Liver (tissue), 9 donors: Measurements from ENCODE around the gene HCN2. TPM values are rescaled to one million over a fixed set of nuclear protein-coding genes. Genes with fewer than 3 reads are reported as not detected.

Experiments
- DNase-seq: peaks from one replicate; pipeline ENCODE4 v3.0.0-alpha.2; 2017; ENCODE audit warnings: low spot score
- H3K27ac ChIP-seq, 2 donors: one replicate each; pipeline ENCODE4 v1.7.0; 2013; ENCODE audit warnings: inconsistent platforms in 2 of 2, low read length in 2 of 2, control low read depth in 1 of 2, low read depth in 1 of 2, mild to moderate bottlenecking in 1 of 2
- H3K27me3 ChIP-seq, 4 donors: one replicate each; pipeline versions ENCODE4 v1.6.1 to v1.7.0; 2013; ENCODE audit warnings: low read length in 3 of 4, inconsistent platforms in 1 of 4, mild to moderate bottlenecking in 1 of 4, moderate library complexity in 1 of 4; ENCODE audit not compliant: control insufficient read depth in 4 of 4, insufficient read depth in 4 of 4
- H3K36me3 ChIP-seq, 4 donors: one replicate each; pipeline versions ENCODE4 v1.6.1 to v1.7.0; 2013; ENCODE audit warnings: low read length in 3 of 4, mild to moderate bottlenecking in 3 of 4, low read depth in 1 of 4, moderate library complexity in 1 of 4; ENCODE audit not compliant: control insufficient read depth in 4 of 4, insufficient read depth in 3 of 4
- H3K4me1 ChIP-seq, 4 donors: one replicate each; pipeline versions ENCODE4 v1.6.1 to v1.7.0; 2013; ENCODE audit warnings: low read length in 3 of 4, mild to moderate bottlenecking in 3 of 4, moderate library complexity in 1 of 4; ENCODE audit not compliant: control insufficient read depth in 4 of 4, insufficient read depth in 4 of 4
- H3K4me3 ChIP-seq, 3 donors: one replicate each; pipeline versions ENCODE4 v1.6.1 to v1.7.0; 2013; ENCODE audit warnings: low read length in 3 of 3, control low read depth in 1 of 3, low read depth in 1 of 3, mild to moderate bottlenecking in 1 of 3
- H3K9ac ChIP-seq, 2 donors: one replicate each; pipeline ENCODE4 v1.7.0; 2013; ENCODE audit warnings: low read length in 2 of 2, mild to moderate bottlenecking in 2 of 2, moderate library complexity in 2 of 2, control low read depth in 1 of 2, low read depth in 1 of 2
- H3K9me3 ChIP-seq, 4 donors: one replicate each; pipeline versions ENCODE4 v1.6.1 to v1.7.0; 2013; ENCODE audit warnings: low read length in 3 of 4; ENCODE audit not compliant: control insufficient read depth in 4 of 4
- EGR1 ChIP-seq, 2 donors: IDR thresholded peaks; 2 replicates each; pipeline ENCODE4 v1.6.1; 2016 to 2018; ENCODE audit warnings: antibody characterized with exemption in 2 of 2, low read depth in 2 of 2
- FOXA1 ChIP-seq: IDR thresholded peaks from 2 replicates; pipeline ENCODE4 v1.6.1; 2016; ENCODE audit warnings: antibody characterized with exemption
- GABPA ChIP-seq, 2 donors: IDR thresholded peaks in 1 of 2; conservative IDR thresholded peaks in 1 of 2; 2 replicates each; pipeline ENCODE4 v1.6.1; 2016; ENCODE audit warnings: antibody characterized with exemption in 2 of 2, mild to moderate bottlenecking in 1 of 2, moderate library complexity in 1 of 2
- HNF4G ChIP-seq: IDR thresholded peaks from 2 replicates; pipeline ENCODE4 v1.6.1; 2016; ENCODE audit warnings: antibody characterized with exemption
- JUND ChIP-seq, 2 donors: IDR thresholded peaks; 2 replicates each; pipeline ENCODE4 v1.6.1; 2016; ENCODE audit warnings: antibody characterized with exemption in 2 of 2
- NR2F2 ChIP-seq: IDR thresholded peaks from 2 replicates; pipeline ENCODE4 v1.6.1; 2016; ENCODE audit warnings: antibody characterized with exemption
- RAD21 ChIP-seq, 2 donors: IDR thresholded peaks; 2 replicates each; pipeline ENCODE4 v1.6.1; 2016; ENCODE audit warnings: antibody characterized with exemption in 2 of 2, mild to moderate bottlenecking in 2 of 2
- RXRA ChIP-seq, 2 donors: IDR thresholded peaks; 2 replicates each; pipeline ENCODE4 v1.6.1; 2017 to 2018; ENCODE audit warnings: antibody characterized with exemption in 2 of 2, mild to moderate bottlenecking in 1 of 2
- SP1 ChIP-seq: IDR thresholded peaks from 2 replicates; pipeline ENCODE4 v1.6.1; 2018; ENCODE audit warnings: antibody characterized with exemption, mild to moderate bottlenecking
- TAF1 ChIP-seq: conservative IDR thresholded peaks from 2 replicates; pipeline ENCODE4 v1.6.1; 2016; ENCODE audit warnings: antibody characterized with exemption, mild to moderate bottlenecking
- WGBS: extraction: QIAGEN DNeasy Blood & Tissue Kit; methylation state at CpG from one replicate; pipeline ENCODE4 v1.1.7; 2013; 5-methylcytosine and 5-hydroxymethylcytosine counted together
- polyA plus RNA-seq, 2 donors: library from polyadenylated mRNA; stranded (reverse) in 1 of 2; unstranded in 1 of 2; fragments of 200-250 nt in 1 of 2; fragments of >200 nt in 1 of 2; fragmentation: Nextera tagmentation in 1 of 2; extraction: Ambion mirVana in 1 of 2; gene quantifications; one replicate each; pipeline versions ENCODE4 v1.2.1 to v1.2.3, GENCODE V29; 2013 to 2015
- total RNA-seq, 2 donors: library from RNA; depleted of rRNA; stranded (reverse); fragments of >200 nt; gene quantifications; one replicate each; pipeline ENCODE4 v1.2.3, GENCODE V29; 2014
- TF ChIP-seq, protein P1 (sequence below): IDR thresholded peaks from 2 replicates; pipeline ENCODE4 v1.6.1; 2016; ENCODE audit warnings: antibody characterized with exemption
- TF ChIP-seq, protein P2 (sequence below): IDR thresholded peaks from 2 replicates; pipeline ENCODE4 v1.6.1; 2016; ENCODE audit warnings: antibody characterized with exemption
- TF ChIP-seq, protein P3 (sequence below): IDR thresholded peaks from 2 replicates; pipeline ENCODE4 v1.6.1; 2016; ENCODE audit warnings: antibody characterized with exemption
- TF ChIP-seq, protein P4 (sequence below): IDR thresholded peaks from 2 replicates; pipeline ENCODE4 v1.6.1; 2016; ENCODE audit warnings: antibody characterized with exemption, mild to moderate bottlenecking
- TF ChIP-seq, protein P5 (sequence below): fragments of 150-350 bp; IDR thresholded peaks from 2 replicates; pipeline ENCODE4 v1.5.1; 2017; ENCODE audit warnings: improper control_type of control experiment, low read depth, low read length; ENCODE audit not compliant: missing input control
- donor health status: healthy.
- donor health status: healthy.
- donor health status: healthy.
- donor health status: healthy.
- donor health status: healthy.

The HCN2 gene
- total and polyA plus RNA-seq, 4 donors = 0.05 to 0.17 (median 0.13) TPM; not detected in 1

DNA sequence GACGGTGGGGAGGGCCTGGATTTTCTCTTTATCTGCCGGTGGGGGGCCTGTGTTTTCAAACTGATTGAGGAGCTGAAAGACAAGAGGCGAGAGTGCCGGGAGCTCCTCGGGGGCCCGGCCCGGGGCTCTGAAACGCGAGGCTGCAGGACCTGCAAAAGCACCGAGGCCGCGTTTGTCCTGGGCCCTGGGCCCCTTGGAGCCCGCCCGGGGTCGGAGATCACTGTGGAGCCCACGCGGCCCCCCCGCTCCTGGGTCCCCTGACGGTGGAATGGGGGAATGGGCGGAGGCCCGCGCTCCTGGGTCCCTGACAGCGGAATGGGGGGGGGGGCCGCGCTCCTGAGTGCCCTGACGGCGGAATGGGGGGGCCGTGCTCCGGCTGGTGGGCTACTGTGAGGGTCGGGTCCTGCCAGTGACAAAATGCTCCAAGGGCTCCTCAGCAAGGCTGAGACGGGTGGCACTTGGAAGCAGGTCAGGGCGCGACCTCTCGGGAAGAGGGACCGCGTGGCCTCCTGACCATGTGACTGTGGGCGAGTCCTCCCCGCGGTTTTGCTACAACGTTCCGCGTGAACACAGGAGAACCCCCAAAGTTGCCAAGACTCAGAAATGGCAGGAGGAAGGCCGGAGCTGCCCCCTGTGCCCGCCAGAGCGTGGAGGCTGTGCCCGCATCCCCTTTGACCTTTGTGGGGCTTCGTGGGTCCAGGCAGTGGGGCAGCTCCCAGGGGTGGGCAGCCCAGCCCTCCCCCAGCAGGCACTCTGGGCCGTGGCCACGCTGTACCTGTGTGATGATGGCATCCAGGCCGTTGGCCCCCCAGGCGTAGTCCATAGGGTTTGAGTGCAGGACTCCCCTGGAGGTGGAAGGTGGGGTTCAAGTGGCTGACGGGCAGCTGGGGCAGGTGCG, 59.5 kb downstream of the HCN2 start:
- no peak overlapping the region for H3K27ac ChIP-seq
- H3K27me3 ChIP-seq = no peaks in the 10 kb centered on the region
- DNase-seq = no peak
- H3K9ac ChIP-seq = no peak overlapping the region
- H3K9me3 ChIP-seq = no peaks in the 10 kb centered on the region
- TF ChIP-seq, protein P1, sequence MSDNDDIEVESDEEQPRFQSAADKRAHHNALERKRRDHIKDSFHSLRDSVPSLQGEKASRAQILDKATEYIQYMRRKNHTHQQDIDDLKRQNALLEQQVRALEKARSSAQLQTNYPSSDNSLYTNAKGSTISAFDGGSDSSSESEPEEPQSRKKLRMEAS = no peak
- TF ChIP-seq RAD21 (IDR thresholded peaks at IDR 0.05) (no peak), HNF4G (no peak), TAF1 (no peak), EGR1 (IDR thresholded peaks at IDR 0.05; ENCODE audit: low read depth in 2 of 2) (no peak), JUND (IDR thresholded peaks at IDR 0.05) (no peak), GABPA (IDR thresholded peaks at IDR 0.05 in 1 of 2, conservative IDR thresholded peaks at IDR 0.05 in 1 of 2) (no peak)
- TF ChIP-seq, protein P2, sequence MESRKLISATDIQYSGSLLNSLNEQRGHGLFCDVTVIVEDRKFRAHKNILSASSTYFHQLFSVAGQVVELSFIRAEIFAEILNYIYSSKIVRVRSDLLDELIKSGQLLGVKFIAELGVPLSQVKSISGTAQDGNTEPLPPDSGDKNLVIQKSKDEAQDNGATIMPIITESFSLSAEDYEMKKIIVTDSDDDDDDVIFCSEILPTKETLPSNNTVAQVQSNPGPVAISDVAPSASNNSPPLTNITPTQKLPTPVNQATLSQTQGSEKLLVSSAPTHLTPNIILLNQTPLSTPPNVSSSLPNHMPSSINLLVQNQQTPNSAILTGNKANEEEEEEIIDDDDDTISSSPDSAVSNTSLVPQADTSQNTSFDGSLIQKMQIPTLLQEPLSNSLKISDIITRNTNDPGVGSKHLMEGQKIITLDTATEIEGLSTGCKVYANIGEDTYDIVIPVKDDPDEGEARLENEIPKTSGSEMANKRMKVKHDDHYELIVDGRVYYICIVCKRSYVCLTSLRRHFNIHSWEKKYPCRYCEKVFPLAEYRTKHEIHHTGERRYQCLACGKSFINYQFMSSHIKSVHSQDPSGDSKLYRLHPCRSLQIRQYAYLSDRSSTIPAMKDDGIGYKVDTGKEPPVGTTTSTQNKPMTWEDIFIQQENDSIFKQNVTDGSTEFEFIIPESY = no peak
- TF ChIP-seq, protein P3, sequence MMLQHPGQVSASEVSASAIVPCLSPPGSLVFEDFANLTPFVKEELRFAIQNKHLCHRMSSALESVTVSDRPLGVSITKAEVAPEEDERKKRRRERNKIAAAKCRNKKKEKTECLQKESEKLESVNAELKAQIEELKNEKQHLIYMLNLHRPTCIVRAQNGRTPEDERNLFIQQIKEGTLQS = no peak
- TF ChIP-seq, protein P4, sequence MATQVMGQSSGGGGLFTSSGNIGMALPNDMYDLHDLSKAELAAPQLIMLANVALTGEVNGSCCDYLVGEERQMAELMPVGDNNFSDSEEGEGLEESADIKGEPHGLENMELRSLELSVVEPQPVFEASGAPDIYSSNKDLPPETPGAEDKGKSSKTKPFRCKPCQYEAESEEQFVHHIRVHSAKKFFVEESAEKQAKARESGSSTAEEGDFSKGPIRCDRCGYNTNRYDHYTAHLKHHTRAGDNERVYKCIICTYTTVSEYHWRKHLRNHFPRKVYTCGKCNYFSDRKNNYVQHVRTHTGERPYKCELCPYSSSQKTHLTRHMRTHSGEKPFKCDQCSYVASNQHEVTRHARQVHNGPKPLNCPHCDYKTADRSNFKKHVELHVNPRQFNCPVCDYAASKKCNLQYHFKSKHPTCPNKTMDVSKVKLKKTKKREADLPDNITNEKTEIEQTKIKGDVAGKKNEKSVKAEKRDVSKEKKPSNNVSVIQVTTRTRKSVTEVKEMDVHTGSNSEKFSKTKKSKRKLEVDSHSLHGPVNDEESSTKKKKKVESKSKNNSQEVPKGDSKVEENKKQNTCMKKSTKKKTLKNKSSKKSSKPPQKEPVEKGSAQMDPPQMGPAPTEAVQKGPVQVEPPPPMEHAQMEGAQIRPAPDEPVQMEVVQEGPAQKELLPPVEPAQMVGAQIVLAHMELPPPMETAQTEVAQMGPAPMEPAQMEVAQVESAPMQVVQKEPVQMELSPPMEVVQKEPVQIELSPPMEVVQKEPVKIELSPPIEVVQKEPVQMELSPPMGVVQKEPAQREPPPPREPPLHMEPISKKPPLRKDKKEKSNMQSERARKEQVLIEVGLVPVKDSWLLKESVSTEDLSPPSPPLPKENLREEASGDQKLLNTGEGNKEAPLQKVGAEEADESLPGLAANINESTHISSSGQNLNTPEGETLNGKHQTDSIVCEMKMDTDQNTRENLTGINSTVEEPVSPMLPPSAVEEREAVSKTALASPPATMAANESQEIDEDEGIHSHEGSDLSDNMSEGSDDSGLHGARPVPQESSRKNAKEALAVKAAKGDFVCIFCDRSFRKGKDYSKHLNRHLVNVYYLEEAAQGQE = no peak
- H3K36me3 ChIP-seq = peaks cover 6 to 67% (median 28%) of the 10 kb centered on the region in 4 donors
- no peaks in the 10 kb centered on the region for H3K4me1 ChIP-seq
- H3K4me3 ChIP-seq = no peak overlapping the region
- WGBS = 93% methylated on average over 53 of the region's 53 CpGs

DNA sequence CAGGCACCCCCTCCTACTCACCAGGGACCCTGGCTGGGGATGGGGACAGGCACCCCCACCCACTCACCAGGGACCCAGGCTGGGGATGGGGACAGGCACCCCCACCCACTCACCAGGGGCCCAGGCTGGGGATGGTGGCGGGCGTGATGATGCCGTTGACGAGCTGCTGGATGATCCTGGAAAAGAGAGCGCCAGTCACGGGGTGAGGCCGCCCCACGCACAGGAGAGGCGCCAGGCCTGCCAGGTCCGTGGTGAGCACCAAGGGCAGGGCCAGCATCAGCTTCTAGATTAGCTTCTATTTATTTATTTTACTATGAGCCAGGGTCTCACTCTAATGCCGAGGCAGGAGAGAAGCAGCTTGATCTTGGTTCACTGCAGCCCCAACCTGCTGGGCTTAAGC, 60.4 kb downstream of the HCN2 start:
- no peaks in the 10 kb centered on the region for H3K27me3 ChIP-seq
- 95% methylated on average over 11 of the region's 11 CpGs for WGBS
- H3K36me3 ChIP-seq = peaks cover 6 to 65% (median 26%) of the 10 kb centered on the region in 4 donors
- no peak overlapping the region for H3K9ac ChIP-seq
- H3K9me3 ChIP-seq = no peaks in the 10 kb centered on the region
- no peak for DNase-seq
- no peaks in the 10 kb centered on the region for H3K4me1 ChIP-seq
- H3K4me3 ChIP-seq = no peak overlapping the region
- no peak overlapping the region for H3K27ac ChIP-seq
- no peak for TF ChIP-seq GABPA (IDR thresholded peaks at IDR 0.05 in 1 of 2, conservative IDR thresholded peaks at IDR 0.05 in 1 of 2)
- TF ChIP-seq, protein P3 = no peak
- no peak for TF ChIP-seq RAD21 (IDR thresholded peaks at IDR 0.05)
- TF ChIP-seq NR2F2 = no peak
- TF ChIP-seq RXRA (IDR thresholded peaks at IDR 0.05) = no peak
- TF ChIP-seq, protein P1 = no peak
- no peak for TF ChIP-seq SP1
- no peak for TF ChIP-seq EGR1 (IDR thresholded peaks at IDR 0.05; ENCODE audit: low read depth in 2 of 2)
- TF ChIP-seq JUND (IDR thresholded peaks at IDR 0.05) = no peak
- TF ChIP-seq, protein P2 = no peak
- no peak for TF ChIP-seq FOXA1
- TF ChIP-seq, protein P5, sequence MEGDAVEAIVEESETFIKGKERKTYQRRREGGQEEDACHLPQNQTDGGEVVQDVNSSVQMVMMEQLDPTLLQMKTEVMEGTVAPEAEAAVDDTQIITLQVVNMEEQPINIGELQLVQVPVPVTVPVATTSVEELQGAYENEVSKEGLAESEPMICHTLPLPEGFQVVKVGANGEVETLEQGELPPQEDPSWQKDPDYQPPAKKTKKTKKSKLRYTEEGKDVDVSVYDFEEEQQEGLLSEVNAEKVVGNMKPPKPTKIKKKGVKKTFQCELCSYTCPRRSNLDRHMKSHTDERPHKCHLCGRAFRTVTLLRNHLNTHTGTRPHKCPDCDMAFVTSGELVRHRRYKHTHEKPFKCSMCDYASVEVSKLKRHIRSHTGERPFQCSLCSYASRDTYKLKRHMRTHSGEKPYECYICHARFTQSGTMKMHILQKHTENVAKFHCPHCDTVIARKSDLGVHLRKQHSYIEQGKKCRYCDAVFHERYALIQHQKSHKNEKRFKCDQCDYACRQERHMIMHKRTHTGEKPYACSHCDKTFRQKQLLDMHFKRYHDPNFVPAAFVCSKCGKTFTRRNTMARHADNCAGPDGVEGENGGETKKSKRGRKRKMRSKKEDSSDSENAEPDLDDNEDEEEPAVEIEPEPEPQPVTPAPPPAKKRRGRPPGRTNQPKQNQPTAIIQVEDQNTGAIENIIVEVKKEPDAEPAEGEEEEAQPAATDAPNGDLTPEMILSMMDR = no peak
